ENCODE data around the gene FAM227A. TPM values are rescaled to one million over a fixed set of nuclear protein-coding genes. Genes with fewer than 3 reads are reported as not detected.

FAM227A gene
- total RNA-seq, 2 donors from 2014 or later: 1.0 to 2.2 TPM

- Histone ChIP-seq H3K27ac (peak overlapping the region; percentile 99 to 100), H3K27me3 (replicated peaks; ENCODE audit: insufficient read depth) (no peaks in the 10 kb centered on the region), H3K4me1 (replicated peaks) (peaks cover 7% of the 10 kb centered on the region), H3K9me3 (no peaks in the 10 kb centered on the region), H3K36me3 (no peaks in the 10 kb centered on the region), H3K4me3 (peak overlapping the region; percentile 82 to 88)
- WGBS: 0% methylated on average over 23 of the region's 57 CpGs
- no peak for TF ChIP-seq POLR2A (IDR thresholded peaks at IDR 0.05)
- no peak for TF ChIP-seq POLR2AphosphoS5 (IDR thresholded peaks at IDR 0.05)
- TF ChIP-seq CTCF (IDR thresholded peaks at IDR 0.05): no peak
- no peak for DNase-seq (ENCODE audit: low spot score)
- intact Hi-C loops (cut with DNase I): loop anchor here (10.0 kb wide), 1 partner anchor 196 kb away; the partner anchor contains the start of gene DDX17
Measured at GRCh38 chr22:38700270-38700788, 44.1 kb upstream of the FAM227A start.

- Histone ChIP-seq H3K27ac (peak overlapping the region; percentile 99 to 100), H3K9me3 (no peaks in the 10 kb centered on the region), H3K4me3 (peak overlapping the region; percentile 82 to 88), H3K36me3 (no peaks in the 10 kb centered on the region), H3K27me3 (replicated peaks; ENCODE audit: insufficient read depth) (no peaks in the 10 kb centered on the region), H3K4me1 (replicated peaks) (peaks cover 7% of the 10 kb centered on the region)
- 8% methylated on average over 6 of the region's 6 CpGs for WGBS
- intact Hi-C loops (cut with DNase I): loop anchor here (10.0 kb wide), 1 partner anchor 195 kb away; the partner anchor contains the start of gene DDX17
- DNase-seq (ENCODE audit: low spot score): no peak
- peak; percentile 29 for TF ChIP-seq POLR2AphosphoS5 (IDR thresholded peaks at IDR 0.05)
- no peak for TF ChIP-seq CTCF (IDR thresholded peaks at IDR 0.05)
Measured at GRCh38 chr22:38699784-38700183, 43.6 kb upstream of the FAM227A start.

GRCh38 chr22:38699143-38699542, 43.0 kb upstream of the FAM227A start:
- Histone ChIP-seq H3K4me3 (peak overlapping the region; percentile 82 to 88), H3K9me3 (no peaks in the 10 kb centered on the region), H3K27ac (peak overlapping the region; percentile 99 to 100), H3K36me3 (no peaks in the 10 kb centered on the region), H3K4me1 (replicated peaks) (peaks cover 7% of the 10 kb centered on the region), H3K27me3 (replicated peaks; ENCODE audit: insufficient read depth) (no peaks in the 10 kb centered on the region)
- TF ChIP-seq POLR2A (IDR thresholded peaks at IDR 0.05) (no peak), CTCF (IDR thresholded peaks at IDR 0.05) (no peak), POLR2AphosphoS5 (IDR thresholded peaks at IDR 0.05) (no peak)
- WGBS: 41% methylated on average over 5 of the region's 5 CpGs
- no peak for DNase-seq (ENCODE audit: low spot score)
- intact Hi-C loops (cut with DNase I): no loop called here

GRCh38 chr22:38698407-38699094, 42.4 kb upstream of the FAM227A start:
- Histone ChIP-seq H3K4me1 (replicated peaks) (peaks cover 7% of the 10 kb centered on the region), H3K4me3 (peak overlapping the region; percentile 82 to 88)

More at GRCh38 chr22:38698407-38699094, 42.4 kb upstream of the FAM227A start:
- H3K27me3 ChIP-seq (replicated peaks; ENCODE audit: insufficient read depth): no peaks in the 10 kb centered on the region
- no peaks in the 10 kb centered on the region for H3K9me3 ChIP-seq
- H3K36me3 ChIP-seq: no peaks in the 10 kb centered on the region
- intact Hi-C loops (cut with DNase I): no loop called here
- TF ChIP-seq CTCF (IDR thresholded peaks at IDR 0.05) (no peak), POLR2AphosphoS5 (IDR thresholded peaks at IDR 0.05) (no peak), POLR2A (IDR thresholded peaks at IDR 0.05) (no peak)
- peak overlapping the region; percentile 99 to 100 for H3K27ac ChIP-seq
- WGBS: 93% methylated on average over 13 of the region's 13 CpGs
- DNase-seq (ENCODE audit: low spot score): no peak

Data from prostate gland (tissue), 2 donors.